ENCODE data around the gene TGFB1. TPM values are rescaled to one million over a fixed set of nuclear protein-coding genes. Genes with fewer than 3 reads are reported as not detected.

Gene TGFB1
- total and polyA plus RNA-seq, 2 of the 13 experiments (the other 11 are each of a cell fraction or from before 2014, with no cell fraction given), result 4.1 to 5.4 TPM

DNA sequence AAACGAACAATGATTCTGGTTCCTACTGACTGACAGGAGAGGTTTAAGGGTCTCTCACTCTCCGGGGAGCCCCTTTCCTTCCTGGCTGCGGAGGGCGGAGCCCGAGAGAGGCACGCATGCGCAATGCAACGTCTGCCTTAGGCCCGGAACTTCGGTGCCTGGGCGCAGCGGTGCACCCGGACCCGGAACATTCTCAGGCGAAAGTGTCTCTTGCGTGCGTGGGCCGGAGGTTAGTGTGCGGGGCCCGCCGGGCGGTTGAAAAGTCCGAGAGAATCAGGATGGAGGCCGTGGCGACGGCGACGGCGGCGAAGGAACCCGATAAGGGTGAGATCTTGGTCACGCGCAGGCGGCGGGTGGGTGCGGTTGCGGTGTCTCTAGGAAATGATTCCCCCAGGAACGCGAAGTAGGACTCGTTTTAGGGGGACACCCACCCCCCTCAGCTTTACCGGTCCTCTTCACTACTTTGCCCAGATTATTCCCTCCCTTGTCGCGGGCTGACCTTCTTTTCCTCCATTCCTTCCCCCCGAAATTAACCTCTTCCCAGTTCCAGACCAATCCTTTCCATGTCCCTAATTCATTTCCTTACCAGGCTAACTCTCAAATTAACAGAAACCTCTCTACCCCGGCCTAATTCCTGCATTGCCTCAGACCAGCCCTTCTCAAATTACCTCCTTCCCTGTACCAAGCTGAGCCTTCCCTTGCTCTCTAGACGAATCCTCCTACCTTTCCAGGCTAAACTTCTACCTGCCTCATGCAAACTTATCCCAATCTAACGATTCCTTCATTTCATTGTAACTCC lies 43.5 kb downstream of the TGFB1 start, which contains the start of gene CCDC97 (continued):
- TF ChIP-seq, protein P1, sequence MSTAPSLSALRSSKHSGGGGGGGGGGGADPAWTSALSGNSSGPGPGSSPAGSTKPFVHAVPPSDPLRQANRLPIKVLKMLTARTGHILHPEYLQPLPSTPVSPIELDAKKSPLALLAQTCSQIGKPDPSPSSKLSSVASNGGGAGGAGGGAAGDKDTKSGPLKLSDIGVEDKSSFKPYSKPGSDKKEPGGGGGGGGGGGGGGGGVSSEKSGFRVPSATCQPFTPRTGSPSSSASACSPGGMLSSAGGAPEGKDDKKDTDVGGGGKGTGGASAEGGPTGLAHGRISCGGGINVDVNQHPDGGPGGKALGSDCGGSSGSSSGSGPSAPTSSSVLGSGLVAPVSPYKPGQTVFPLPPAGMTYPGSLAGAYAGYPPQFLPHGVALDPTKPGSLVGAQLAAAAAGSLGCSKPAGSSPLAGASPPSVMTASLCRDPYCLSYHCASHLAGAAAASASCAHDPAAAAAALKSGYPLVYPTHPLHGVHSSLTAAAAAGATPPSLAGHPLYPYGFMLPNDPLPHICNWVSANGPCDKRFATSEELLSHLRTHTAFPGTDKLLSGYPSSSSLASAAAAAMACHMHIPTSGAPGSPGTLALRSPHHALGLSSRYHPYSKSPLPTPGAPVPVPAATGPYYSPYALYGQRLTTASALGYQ (CRISPR knock-in tag; IDR thresholded peaks at IDR 0.05), result no peak
- TF ChIP-seq AKAP8 (CRISPR knock-in tag; IDR thresholded peaks at IDR 0.05) (0 out of 2 replicates have a peak, but pooled peaks have one; percentile 27), CEBPB (IDR thresholded peaks at IDR 0.05; ENCODE audit: borderline replicate concordance, low read depth, low read length) (no peak), MED13 (CRISPR knock-in tag; IDR thresholded peaks at IDR 0.05) (peak; percentile 75; the same call in 1 of the 2 replicates), ATF7 (IDR thresholded peaks at IDR 0.05) (no peak), ATF7 (CRISPR knock-in tag; IDR thresholded peaks at IDR 0.05) (no peak), CHD4 (IDR thresholded peaks at IDR 0.05; ENCODE audit: borderline replicate concordance, low read length) (no peak), HNRNPUL1 (IDR thresholded peaks at IDR 0.05; ENCODE audit: low read depth, low read length) (peak; percentile 32; the same call in 1 of the 2 replicates), ZNF530 (CRISPR knock-in tag; IDR thresholded peaks at IDR 0.05; ENCODE audit: low read depth) (no peak), CCDC6 (CRISPR knock-in tag; IDR thresholded peaks at IDR 0.05) (peak; percentile 69; the same call in 1 of the 2 replicates), SRSF1 (optimal IDR thresholded peaks at IDR 0.05; ENCODE audit: low read depth, low read length) (peak; percentile 56), ZNF230 (CRISPR knock-in tag; IDR thresholded peaks at IDR 0.05) (peak; percentile 52; the same call in 1 of the 2 replicates), REPIN1 (CRISPR knock-in tag; IDR thresholded peaks at IDR 0.05; ENCODE audit: borderline replicate concordance, low read depth) (peak; percentile 59; the same call in 1 of the 2 replicates), KDM3A (CRISPR knock-in tag; IDR thresholded peaks at IDR 0.05; ENCODE audit: low read depth) (peak; percentile 75; the same call in 1 of the 2 replicates), IKZF1 (IDR thresholded peaks at IDR 0.05) (no peak), ZNF317 (CRISPR knock-in tag; IDR thresholded peaks at IDR 0.05) (peak; percentile 71; the same call in 1 of the 2 replicates), MEIS1 (CRISPR knock-in tag; IDR thresholded peaks at IDR 0.05; ENCODE audit: borderline replicate concordance) (no peak), ZNF234 (CRISPR knock-in tag; conservative IDR thresholded peaks at IDR 0.05) (no peak), THYN1 (CRISPR knock-in tag; IDR thresholded peaks at IDR 0.05; ENCODE audit: borderline replicate concordance, low read depth) (no peak), BHLHE40 (IDR thresholded peaks at IDR 0.05; ENCODE audit: low read length) (no peak)
- TF ChIP-seq, protein P2, sequence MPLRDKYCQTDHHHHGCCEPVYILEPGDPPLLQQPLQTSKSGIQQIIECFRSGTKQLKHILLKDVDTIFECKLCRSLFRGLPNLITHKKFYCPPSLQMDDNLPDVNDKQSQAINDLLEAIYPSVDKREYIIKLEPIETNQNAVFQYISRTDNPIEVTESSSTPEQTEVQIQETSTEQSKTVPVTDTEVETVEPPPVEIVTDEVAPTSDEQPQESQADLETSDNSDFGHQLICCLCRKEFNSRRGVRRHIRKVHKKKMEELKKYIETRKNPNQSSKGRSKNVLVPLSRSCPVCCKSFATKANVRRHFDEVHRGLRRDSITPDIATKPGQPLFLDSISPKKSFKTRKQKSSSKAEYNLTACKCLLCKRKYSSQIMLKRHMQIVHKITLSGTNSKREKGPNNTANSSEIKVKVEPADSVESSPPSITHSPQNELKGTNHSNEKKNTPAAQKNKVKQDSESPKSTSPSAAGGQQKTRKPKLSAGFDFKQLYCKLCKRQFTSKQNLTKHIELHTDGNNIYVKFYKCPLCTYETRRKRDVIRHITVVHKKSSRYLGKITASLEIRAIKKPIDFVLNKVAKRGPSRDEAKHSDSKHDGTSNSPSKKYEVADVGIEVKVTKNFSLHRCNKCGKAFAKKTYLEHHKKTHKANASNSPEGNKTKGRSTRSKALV (CRISPR knock-in tag; IDR thresholded peaks at IDR 0.05), result no peak
- TF ChIP-seq, protein P3, sequence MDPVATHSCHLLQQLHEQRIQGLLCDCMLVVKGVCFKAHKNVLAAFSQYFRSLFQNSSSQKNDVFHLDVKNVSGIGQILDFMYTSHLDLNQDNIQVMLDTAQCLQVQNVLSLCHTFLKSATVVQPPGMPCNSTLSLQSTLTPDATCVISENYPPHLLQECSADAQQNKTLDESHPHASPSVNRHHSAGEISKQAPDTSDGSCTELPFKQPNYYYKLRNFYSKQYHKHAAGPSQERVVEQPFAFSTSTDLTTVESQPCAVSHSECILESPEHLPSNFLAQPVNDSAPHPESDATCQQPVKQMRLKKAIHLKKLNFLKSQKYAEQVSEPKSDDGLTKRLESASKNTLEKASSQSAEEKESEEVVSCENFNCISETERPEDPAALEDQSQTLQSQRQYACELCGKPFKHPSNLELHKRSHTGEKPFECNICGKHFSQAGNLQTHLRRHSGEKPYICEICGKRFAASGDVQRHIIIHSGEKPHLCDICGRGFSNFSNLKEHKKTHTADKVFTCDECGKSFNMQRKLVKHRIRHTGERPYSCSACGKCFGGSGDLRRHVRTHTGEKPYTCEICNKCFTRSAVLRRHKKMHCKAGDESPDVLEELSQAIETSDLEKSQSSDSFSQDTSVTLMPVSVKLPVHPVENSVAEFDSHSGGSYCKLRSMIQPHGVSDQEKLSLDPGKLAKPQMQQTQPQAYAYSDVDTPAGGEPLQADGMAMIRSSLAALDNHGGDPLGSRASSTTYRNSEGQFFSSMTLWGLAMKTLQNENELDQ (CRISPR knock-in tag; IDR thresholded peaks at IDR 0.05; ENCODE audit: borderline replicate concordance), result no peak
- TF ChIP-seq, protein P4, sequence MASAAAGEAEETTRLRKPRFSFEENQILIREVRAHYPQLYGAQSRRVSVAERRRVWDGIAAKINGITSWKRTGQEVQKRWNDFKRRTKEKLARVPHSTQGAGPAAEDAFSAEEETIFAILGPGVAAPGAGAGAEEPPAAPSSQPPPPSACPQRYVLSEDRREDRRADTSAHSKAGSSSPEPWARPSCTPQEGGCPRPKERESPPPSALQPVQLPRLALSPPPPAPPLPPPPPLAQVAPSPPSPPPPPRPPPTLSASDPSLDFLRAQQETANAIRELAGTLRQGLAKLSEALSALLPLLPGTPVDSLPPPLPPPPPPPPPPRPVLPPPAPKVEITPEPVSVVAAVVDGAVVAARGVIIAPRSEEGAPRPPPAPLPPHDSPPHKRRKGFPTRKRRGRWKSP (CRISPR knock-in tag; IDR thresholded peaks at IDR 0.05), result peak; percentile 90

All from HepG2 (cell line).